ENCODE results near the gene FXYD1. TPM values are rescaled to one million over a fixed set of nuclear protein-coding genes. Genes with fewer than 3 reads are reported as not detected.
"Not testable (repeated sequence)": the region's sequence is repeated elsewhere in the genome, so short reads cannot be mapped to it uniquely, and the experiment has no call there.

The FXYD1 gene
- total RNA-seq, 1 experiment from 2014 or later = not detected

- DNase-seq (ENCODE audit: low read depth) = no peak
- in situ Hi-C loops (cut with HindIII; ENCODE audit: low pct_unique_long_range_greater_than_20kb, low sequenced_read_pairs) = no loop called here
These were observed 19.0 kb upstream of the FXYD1 start for GRCh38 chr19:35119578-35120155.

GRCh38 chr19:35120492-35120891, 18.1 kb upstream of the FXYD1 start:
- in situ Hi-C loops (cut with HindIII; ENCODE audit: low pct_unique_long_range_greater_than_20kb, low sequenced_read_pairs) = no loop called here
- peak; percentile 42 for DNase-seq (ENCODE audit: low read depth)

- in situ Hi-C loops (cut with HindIII; ENCODE audit: low pct_unique_long_range_greater_than_20kb, low sequenced_read_pairs) = no loop called here
- no peak for DNase-seq (ENCODE audit: low read depth)
These were observed 17.7 kb upstream of the FXYD1 start for GRCh38 chr19:35120898-35121297.

GRCh38 chr19:35122687-35123551, 15.7 kb upstream of the FXYD1 start:
- in situ Hi-C loops (cut with HindIII; ENCODE audit: low pct_unique_long_range_greater_than_20kb, low sequenced_read_pairs) = no loop called here
- no peak for DNase-seq (ENCODE audit: low read depth)

DNA sequence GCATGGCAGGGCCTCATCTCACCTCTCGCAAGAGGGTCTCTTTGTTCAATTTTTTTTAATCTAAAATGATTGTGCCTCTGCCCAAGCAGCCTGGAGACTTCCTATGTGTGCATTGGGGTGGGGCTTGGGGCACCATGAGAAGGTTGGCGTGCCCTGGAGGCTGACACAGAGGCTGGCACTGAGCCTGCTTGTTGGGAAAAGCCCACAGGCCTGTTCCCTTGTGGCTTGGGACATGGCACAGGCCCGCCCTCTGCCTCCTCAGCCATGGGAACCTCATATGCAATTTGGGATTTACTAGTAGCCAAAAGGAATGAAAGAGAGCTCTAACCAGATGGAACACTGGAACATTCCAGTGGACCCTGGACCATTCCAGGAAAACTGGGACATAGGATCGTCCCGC, 15.1 kb upstream of the FXYD1 start:
- DNase-seq (ENCODE audit: low read depth) = peak; percentile 17

DNA sequence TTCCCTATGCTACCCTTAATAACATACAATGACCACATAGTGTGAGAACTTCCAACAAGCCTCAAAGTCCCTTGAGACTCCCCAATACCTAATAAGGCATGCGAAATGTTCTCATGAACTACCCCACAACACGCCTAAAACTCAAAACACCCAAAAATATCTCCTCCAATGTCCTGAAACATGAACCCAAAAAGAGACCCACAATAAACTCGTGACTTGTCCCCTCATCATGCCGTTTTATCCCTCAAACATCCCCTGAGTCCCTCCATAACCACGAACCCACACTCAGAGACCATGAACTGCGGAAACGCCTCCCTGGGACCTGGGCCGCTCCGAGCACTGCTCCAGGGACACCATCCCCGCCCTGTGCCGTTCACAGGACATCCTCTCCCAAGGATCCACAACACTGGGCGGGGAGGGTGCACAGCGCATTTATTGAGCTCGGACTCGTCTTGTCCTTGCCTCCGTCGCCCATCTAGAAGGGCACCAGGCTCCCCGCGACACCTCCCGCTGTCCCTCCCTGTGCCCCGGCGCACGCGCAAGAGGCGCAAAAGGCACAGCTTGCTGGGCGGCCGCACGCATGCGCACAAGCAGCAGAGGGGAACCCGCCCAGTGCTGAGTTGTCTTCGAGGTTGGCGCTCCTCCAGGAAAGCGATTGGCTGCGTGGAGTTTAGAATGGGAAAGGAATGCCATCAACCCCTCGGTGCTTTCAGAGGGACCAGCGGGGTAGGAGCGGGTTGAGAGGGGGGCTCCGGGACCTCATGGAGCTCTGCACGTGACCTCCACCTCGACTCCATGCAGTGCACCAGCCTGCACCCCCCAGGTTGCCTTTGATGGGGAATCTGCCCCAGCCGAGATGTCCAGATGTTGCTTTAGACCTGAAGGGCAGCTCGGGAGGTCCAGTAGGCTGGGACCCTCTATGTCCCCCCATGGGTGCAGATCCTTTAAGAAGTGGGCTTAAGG, 14.2 kb upstream of the FXYD1 start:
- in situ Hi-C loops (cut with HindIII; ENCODE audit: low pct_unique_long_range_greater_than_20kb, low sequenced_read_pairs) = no loop called here
- DNase-seq (ENCODE audit: low read depth) = peak; percentile 87

More for the DNA sequence above, 15.1 kb upstream of the FXYD1 start:
- in situ Hi-C loops (cut with HindIII; ENCODE audit: low pct_unique_long_range_greater_than_20kb, low sequenced_read_pairs) = no loop called here

GRCh38 chr19:35125270-35125717, 13.3 kb upstream of the FXYD1 start:
- in situ Hi-C loops (cut with HindIII; ENCODE audit: low pct_unique_long_range_greater_than_20kb, low sequenced_read_pairs) = no loop called here
- no peak for DNase-seq (ENCODE audit: low read depth)

GRCh38 chr19:35125749-35126623, 12.6 kb upstream of the FXYD1 start:
- in situ Hi-C loops (cut with HindIII; ENCODE audit: low pct_unique_long_range_greater_than_20kb, low sequenced_read_pairs) = no loop called here
- DNase-seq (ENCODE audit: low read depth) = no peak

DNA sequence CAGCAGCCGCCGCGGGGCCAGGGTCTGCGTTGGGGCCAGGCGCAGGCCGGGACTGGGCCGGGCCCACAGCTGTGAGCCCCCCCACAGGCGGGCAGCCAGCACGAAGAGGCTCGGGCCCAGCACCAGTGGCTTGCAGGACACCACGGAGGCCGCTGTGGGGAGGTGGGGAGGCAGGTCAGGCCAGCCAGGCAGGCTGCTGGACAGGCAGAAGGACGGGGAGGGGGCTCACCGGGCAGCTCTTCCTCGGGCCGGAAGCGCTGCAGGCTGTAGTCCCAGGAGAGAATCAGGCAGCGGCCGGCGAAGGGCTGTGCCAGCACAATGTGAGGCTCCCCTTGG, 12.0 kb upstream of the FXYD1 start:
- in situ Hi-C loops (cut with HindIII; ENCODE audit: low pct_unique_long_range_greater_than_20kb, low sequenced_read_pairs) = no loop called here
- DNase-seq (ENCODE audit: low read depth) = no peak

DNA sequence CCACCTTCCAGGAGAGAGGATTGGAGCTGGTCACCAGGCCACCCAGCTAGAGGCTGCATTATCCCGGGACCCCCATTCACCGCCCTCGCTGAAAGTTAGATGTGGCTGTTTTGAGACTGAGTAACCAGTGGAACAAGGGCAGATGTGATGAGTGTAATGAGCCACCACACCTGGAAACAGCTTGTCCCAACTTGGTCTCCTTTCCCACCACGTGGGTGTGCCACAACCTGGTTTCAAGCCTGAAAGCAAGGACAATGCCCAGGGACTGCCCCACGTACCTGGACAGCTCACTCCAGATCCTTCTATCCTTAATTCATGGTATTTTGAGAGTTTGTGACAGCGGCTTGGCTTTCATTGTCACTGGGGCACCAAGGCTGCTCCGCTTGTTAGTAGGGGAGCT, 10.8 kb upstream of the FXYD1 start:
- no peak for DNase-seq (ENCODE audit: low read depth)
- in situ Hi-C loops (cut with HindIII; ENCODE audit: low pct_unique_long_range_greater_than_20kb, low sequenced_read_pairs) = no loop called here

DNA sequence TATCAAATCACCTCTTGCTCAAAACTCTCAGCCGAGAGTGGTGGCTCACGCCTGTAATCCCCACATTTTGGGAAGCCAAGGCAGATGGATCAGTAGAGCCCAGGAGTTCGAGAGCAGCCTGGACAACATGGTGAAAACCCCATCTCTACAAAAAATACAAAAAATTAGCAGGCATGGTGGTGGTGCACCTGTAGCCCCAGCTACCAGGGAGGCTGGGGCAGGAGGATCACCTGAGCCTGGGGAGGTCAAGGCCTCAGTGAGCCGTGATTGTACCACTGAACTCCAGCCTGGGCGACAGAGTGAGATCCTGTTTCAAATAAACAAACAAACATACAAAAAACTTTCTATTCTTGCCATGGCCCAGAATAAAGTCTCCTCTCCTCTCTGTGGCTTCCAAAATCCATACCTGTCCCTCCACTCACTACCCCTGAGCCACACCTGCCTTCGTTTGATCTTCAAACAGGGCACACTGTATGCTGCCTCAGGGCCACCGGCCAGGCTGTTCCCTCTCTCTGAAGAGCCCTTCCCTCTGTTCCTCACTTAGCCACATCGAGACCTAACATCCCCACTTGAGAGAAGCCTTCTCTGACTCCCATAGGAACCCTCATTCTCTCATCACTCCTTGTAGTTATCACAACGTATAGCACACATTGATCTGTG, 10.1 kb upstream of the FXYD1 start:
- in situ Hi-C loops (cut with HindIII; ENCODE audit: low pct_unique_long_range_greater_than_20kb, low sequenced_read_pairs) = no loop called here
- DNase-seq (ENCODE audit: low read depth) = no peak

DNA sequence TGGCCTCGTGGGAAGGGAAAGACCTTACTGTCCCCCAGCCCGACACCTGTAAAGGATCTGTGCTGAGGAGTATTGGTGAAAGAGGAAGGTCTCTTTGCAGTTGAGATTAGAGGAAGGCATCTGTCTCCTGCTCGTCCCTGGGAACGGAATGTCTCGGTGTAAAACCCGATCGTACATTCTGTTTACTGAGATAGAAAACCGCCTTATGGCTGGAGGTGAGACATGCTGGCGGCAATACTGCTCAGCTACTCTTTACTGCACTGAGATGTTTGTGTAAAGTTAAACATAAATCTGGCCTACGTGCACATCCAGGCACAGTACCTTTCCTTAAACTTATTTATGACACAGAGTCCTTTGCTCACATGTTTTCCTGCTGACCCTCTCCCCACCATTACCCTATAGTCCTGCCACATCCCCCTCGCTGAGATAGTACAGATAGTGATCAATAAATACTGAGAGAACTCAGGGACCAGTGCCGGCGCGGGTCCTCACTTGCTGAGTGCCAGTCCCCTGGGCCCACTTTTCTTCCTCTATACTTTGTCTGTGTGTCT, 8.8 kb upstream of the FXYD1 start:
- DNase-seq (ENCODE audit: low read depth) = peak; percentile 19
- in situ Hi-C loops (cut with HindIII; ENCODE audit: low pct_unique_long_range_greater_than_20kb, low sequenced_read_pairs) = not testable (repeated sequence)

DNA sequence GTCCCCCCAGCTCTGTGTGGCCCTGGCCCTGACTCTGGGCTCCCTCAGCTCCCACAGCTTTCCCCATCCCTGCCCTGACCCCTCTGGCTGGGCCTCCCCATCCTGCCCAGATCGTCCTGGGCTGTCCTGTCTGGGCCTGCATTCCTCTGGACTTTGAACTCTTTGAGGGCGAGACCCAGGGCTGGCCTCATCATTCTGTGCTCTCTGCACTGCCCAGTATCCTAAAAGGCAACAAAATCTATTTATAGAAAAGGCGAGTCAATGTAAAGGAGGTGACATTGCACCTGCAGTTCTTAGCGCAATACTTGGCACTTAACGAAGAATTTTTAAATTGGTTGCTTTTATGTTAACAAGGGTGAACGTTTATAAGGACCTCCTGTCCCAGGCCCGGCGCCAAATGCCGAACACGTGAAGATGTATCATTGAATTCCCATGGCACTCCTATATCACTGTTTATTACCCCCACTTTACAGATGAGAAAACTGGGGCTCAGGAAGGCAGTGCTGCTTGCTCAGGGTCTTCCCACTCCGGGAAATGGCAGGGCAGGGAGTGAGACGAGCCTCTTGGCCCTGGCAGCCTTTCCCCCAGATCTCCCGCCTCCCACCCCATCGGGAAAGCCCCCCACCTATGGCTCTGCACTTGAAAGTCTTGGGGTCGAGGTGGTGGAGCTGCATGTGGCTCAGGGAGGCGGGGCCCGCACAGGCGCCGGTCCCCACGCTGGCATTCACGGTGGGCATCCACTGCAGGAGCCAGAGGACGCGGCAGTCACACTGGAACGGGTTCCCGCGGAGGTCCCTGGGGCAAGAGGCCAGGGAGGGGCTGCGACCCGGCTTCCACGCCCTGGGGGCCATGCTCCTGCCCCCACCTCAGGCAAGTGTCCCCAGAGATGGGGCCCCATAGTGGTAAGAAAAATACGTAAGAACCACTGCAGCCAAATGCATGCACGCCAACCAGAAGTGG, 7.6 kb upstream of the FXYD1 start:
- no peak for DNase-seq (ENCODE audit: low read depth)
- in situ Hi-C loops (cut with HindIII; ENCODE audit: low pct_unique_long_range_greater_than_20kb, low sequenced_read_pairs) = no loop called here

- DNase-seq (ENCODE audit: low read depth) = no peak
- in situ Hi-C loops (cut with HindIII; ENCODE audit: low pct_unique_long_range_greater_than_20kb, low sequenced_read_pairs) = no loop called here
These were observed 6.4 kb upstream of the FXYD1 start for GRCh38 chr19:35132254-35132653.

DNA sequence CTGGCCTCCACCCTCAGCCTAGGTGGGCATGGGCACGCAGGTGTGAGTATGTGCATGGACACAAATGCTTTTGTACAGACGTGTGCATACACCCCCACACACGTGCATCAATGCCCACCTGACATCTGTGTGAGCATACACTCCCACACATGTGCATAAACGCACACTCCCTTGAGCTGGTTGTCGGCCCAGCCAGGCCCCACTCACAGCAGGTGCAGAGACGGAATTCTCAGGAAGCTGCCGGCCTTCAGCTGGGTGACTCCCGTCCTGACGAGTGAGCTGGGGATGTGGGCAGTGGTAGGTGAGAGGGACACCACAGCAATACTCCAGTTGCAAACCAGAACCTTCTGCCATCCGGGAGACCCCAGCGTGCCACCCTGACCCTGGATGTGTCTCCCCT, 4.8 kb upstream of the FXYD1 start:
- in situ Hi-C loops (cut with HindIII; ENCODE audit: low pct_unique_long_range_greater_than_20kb, low sequenced_read_pairs) = no loop called here
- no peak for DNase-seq (ENCODE audit: low read depth)

- DNase-seq (ENCODE audit: low read depth) = no peak
- in situ Hi-C loops (cut with HindIII; ENCODE audit: low pct_unique_long_range_greater_than_20kb, low sequenced_read_pairs) = no loop called here
These were observed 3.9 kb upstream of the FXYD1 start, which contains the start of gene LGI4 for GRCh38 chr19:35134601-35135242. LGI4 (minus strand) TSS chr19:35135059; CDS start chr19:35134680, 379 bp downstream.
